Measurements from ENCODE around the gene EPHA1. TPM values are rescaled to one million over a fixed set of nuclear protein-coding genes. Genes with fewer than 3 reads are reported as not detected.
"Not testable (repeated sequence)": the region's sequence is repeated elsewhere in the genome, so short reads cannot be mapped to it uniquely, and the experiment has no call there.

Gene EPHA1
- total RNA-seq, 1 donor from 2014 or later, result 0.52 TPM

GRCh38 chr7:143433759-143434158 lies 25.1 kb upstream of the EPHA1 start:
- H3K36me3 ChIP-seq (ENCODE audit: control insufficient read depth in 3 of 3, insufficient read depth in 3 of 3, low read length in 3 of 3), result no peaks in the 10 kb centered on the region
- no peaks in the 10 kb centered on the region for H3K27me3 ChIP-seq (ENCODE audit: control insufficient read depth in 3 of 3, insufficient read depth in 3 of 3, low read length in 3 of 3)
- no peak overlapping the region for H3K9ac ChIP-seq (ENCODE audit: low read depth in 1 of 3, low read length in 3 of 3)
- no peaks in the 10 kb centered on the region for H3K4me1 ChIP-seq (ENCODE audit: control insufficient read depth in 3 of 3, insufficient read depth in 3 of 3, low read length in 3 of 3)
- no peak overlapping the region for H3K27ac ChIP-seq (ENCODE audit: low read depth, low read length)
- no peaks in the 10 kb centered on the region for H3K9me3 ChIP-seq (ENCODE audit: control insufficient read depth in 3 of 3, low read length in 3 of 3)
- no peak overlapping the region for H3K4me3 ChIP-seq (ENCODE audit: low read length in 3 of 3)

DNA sequence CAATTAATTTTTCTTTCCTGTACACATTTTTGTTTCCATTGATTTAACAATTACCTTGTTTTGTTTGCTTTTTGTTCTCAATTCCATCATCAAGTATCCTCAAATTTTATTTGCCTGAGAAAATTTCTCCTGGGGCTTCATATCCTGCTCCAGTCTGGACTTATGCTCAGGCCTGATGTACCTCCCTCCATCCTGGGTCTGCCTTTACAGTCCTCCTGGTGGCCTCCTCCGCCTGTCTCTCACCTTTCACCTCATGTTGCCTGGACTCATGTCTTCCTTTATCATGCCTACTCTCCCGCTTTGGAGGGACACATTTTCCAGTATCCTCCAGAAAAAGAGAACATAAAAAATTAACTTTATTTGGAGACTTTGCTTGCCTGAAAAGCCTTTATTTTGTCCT lies 22.5 kb upstream of the EPHA1 start:
- Histone ChIP-seq H3K4me3 (ENCODE audit: low read length in 3 of 3) (no peak overlapping the region), H3K27me3 (ENCODE audit: control insufficient read depth in 3 of 3, insufficient read depth in 3 of 3, low read length in 3 of 3) (no peaks in the 10 kb centered on the region), H3K36me3 (ENCODE audit: control insufficient read depth in 3 of 3, insufficient read depth in 3 of 3, low read length in 3 of 3) (no peaks in the 10 kb centered on the region), H3K9me3 (ENCODE audit: control insufficient read depth in 3 of 3, low read length in 3 of 3) (no peaks in the 10 kb centered on the region), H3K27ac (ENCODE audit: low read depth, low read length) (no peak overlapping the region), H3K9ac (ENCODE audit: low read depth in 1 of 3, low read length in 3 of 3) (no peak overlapping the region), H3K4me1 (ENCODE audit: control insufficient read depth in 3 of 3, insufficient read depth in 3 of 3, low read length in 3 of 3) (no peaks in the 10 kb centered on the region)

- H3K9ac ChIP-seq (ENCODE audit: low read depth in 1 of 3, low read length in 3 of 3), result no peak overlapping the region
- no peaks in the 10 kb centered on the region for H3K36me3 ChIP-seq (ENCODE audit: control insufficient read depth in 3 of 3, insufficient read depth in 3 of 3, low read length in 3 of 3)
- H3K4me1 ChIP-seq (ENCODE audit: control insufficient read depth in 3 of 3, insufficient read depth in 3 of 3, low read length in 3 of 3), result no peaks in the 10 kb centered on the region
- H3K27ac ChIP-seq (ENCODE audit: low read depth, low read length), result no peak overlapping the region
- no peak overlapping the region for H3K4me3 ChIP-seq (ENCODE audit: low read length in 3 of 3)
- H3K9me3 ChIP-seq (ENCODE audit: control insufficient read depth in 3 of 3, low read length in 3 of 3), result no peaks in the 10 kb centered on the region
- H3K27me3 ChIP-seq (ENCODE audit: control insufficient read depth in 3 of 3, insufficient read depth in 3 of 3, low read length in 3 of 3), result no peaks in the 10 kb centered on the region
These were observed 21.4 kb upstream of the EPHA1 start for GRCh38 chr7:143429770-143430698.

- Histone ChIP-seq H3K27me3 (ENCODE audit: control insufficient read depth in 3 of 3, insufficient read depth in 3 of 3, low read length in 3 of 3) (no peaks in the 10 kb centered on the region), H3K36me3 (ENCODE audit: control insufficient read depth in 3 of 3, insufficient read depth in 3 of 3, low read length in 3 of 3) (no peaks in the 10 kb centered on the region), H3K9ac (ENCODE audit: low read depth in 1 of 3, low read length in 3 of 3) (no peak overlapping the region), H3K4me1 (ENCODE audit: control insufficient read depth in 3 of 3, insufficient read depth in 3 of 3, low read length in 3 of 3) (no peaks in the 10 kb centered on the region), H3K4me3 (ENCODE audit: low read length in 3 of 3) (no peak overlapping the region), H3K9me3 (ENCODE audit: control insufficient read depth in 3 of 3, low read length in 3 of 3) (no peaks in the 10 kb centered on the region), H3K27ac (ENCODE audit: low read depth, low read length) (no peak overlapping the region)
These were observed 18.0 kb upstream of the EPHA1 start for GRCh38 chr7:143426479-143427142.

DNA sequence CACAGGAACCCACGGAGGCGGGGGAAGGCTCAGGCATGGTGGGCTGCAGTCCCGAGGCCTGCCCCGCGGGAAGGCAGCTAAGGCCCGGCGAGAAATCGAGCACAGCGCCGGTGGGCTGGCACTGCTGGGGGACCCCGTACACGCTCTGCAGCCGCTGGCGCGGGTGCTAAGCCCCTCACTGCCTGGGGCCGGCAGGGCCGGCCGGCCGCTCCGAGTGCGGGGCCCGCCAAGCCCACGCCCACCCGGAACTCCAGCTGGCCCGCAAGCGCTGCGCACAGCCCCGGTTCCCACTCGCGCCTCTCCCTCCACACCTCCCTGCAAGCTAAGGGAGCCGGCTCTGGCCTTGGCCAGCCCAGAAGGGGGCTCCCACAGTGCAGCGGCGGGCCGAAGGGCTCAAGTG lies 15.8 kb upstream of the EPHA1 start:
- not testable (repeated sequence) for H3K4me1 ChIP-seq (ENCODE audit: control insufficient read depth in 3 of 3, insufficient read depth in 3 of 3, low read length in 3 of 3); H3K27ac ChIP-seq (ENCODE audit: low read depth, low read length); H3K4me3 ChIP-seq (ENCODE audit: low read length in 3 of 3); H3K9ac ChIP-seq (ENCODE audit: low read depth in 1 of 3, low read length in 3 of 3); H3K9me3 ChIP-seq (ENCODE audit: control insufficient read depth in 3 of 3, low read length in 3 of 3); H3K36me3 ChIP-seq (ENCODE audit: control insufficient read depth in 3 of 3, insufficient read depth in 3 of 3, low read length in 3 of 3); H3K27me3 ChIP-seq (ENCODE audit: control insufficient read depth in 3 of 3, insufficient read depth in 3 of 3, low read length in 3 of 3)

DNA sequence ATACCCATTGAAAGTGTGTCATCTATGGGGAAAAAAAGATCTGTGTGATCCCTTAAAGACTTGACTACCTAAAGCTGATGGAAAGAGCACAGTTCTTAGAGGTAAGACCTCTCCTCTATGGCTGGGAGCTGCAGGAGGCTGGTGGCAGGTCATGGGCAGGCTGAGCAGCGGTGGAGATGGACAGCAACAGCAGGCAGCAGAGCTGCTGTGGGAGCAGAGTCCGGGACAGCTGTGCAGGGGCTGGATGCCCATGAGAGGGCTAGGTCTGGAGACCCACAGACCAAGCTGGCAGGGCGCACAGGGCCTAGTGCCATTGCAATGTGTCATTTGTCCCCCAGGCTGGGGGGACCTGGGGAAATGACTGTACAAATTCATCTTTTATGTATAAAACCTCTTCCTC lies 13.4 kb upstream of the EPHA1 start:
- no peaks in the 10 kb centered on the region for H3K4me1 ChIP-seq (ENCODE audit: control insufficient read depth in 3 of 3, insufficient read depth in 3 of 3, low read length in 3 of 3)
- no peak overlapping the region for H3K9ac ChIP-seq (ENCODE audit: low read depth in 1 of 3, low read length in 3 of 3)
- no peaks in the 10 kb centered on the region for H3K9me3 ChIP-seq (ENCODE audit: control insufficient read depth in 3 of 3, low read length in 3 of 3)
- no peaks in the 10 kb centered on the region for H3K27me3 ChIP-seq (ENCODE audit: control insufficient read depth in 3 of 3, insufficient read depth in 3 of 3, low read length in 3 of 3)
- H3K27ac ChIP-seq (ENCODE audit: low read depth, low read length), result no peak overlapping the region
- no peak overlapping the region for H3K4me3 ChIP-seq (ENCODE audit: low read length in 3 of 3)
- no peaks in the 10 kb centered on the region for H3K36me3 ChIP-seq (ENCODE audit: control insufficient read depth in 3 of 3, insufficient read depth in 3 of 3, low read length in 3 of 3)

DNA sequence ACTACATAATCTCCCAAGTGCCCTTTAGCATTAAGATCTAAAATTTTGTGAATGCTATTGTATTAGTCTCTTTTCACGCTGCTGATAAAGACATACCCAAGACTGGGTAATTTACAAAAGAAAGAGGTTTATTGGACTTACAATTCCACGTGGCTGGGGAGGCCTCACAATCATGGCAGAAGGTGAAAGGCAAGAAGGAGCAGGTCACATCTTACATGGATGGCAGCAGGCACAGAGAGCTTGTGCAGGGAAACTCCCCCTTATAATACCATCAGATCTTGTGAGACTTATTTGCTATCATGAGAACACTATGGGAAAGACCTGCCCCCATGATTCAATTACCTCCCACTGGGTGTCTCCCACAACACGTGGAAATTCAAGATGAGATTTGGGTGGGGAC lies 12.0 kb upstream of the EPHA1 start:
- not testable (repeated sequence) for H3K9ac ChIP-seq (ENCODE audit: low read depth in 1 of 3, low read length in 3 of 3); H3K4me1 ChIP-seq (ENCODE audit: control insufficient read depth in 3 of 3, insufficient read depth in 3 of 3, low read length in 3 of 3); H3K36me3 ChIP-seq (ENCODE audit: control insufficient read depth in 3 of 3, insufficient read depth in 3 of 3, low read length in 3 of 3); H3K4me3 ChIP-seq (ENCODE audit: low read length in 3 of 3); H3K27ac ChIP-seq (ENCODE audit: low read depth, low read length); H3K9me3 ChIP-seq (ENCODE audit: control insufficient read depth in 3 of 3, low read length in 3 of 3); H3K27me3 ChIP-seq (ENCODE audit: control insufficient read depth in 3 of 3, insufficient read depth in 3 of 3, low read length in 3 of 3)

DNA sequence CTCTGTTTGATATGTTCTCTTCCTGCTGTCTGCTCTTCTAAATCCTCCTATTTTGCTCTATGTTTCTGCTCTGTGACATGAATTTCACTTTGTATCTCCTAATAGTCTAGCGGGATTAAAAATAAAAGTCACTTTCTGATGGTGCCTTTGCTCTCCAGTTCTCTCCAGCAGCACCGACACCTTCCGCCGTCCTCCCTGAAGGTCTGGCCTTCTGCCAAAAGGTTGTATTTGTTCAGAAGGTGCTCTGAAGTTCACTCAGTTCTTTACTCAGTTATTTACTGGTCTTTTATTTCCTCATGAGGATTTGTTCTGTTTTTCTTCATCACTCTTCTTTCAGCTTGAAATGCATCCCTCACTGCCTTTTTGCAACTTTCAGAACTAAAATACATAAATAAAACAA lies 11.2 kb upstream of the EPHA1 start:
- no peaks in the 10 kb centered on the region for H3K27me3 ChIP-seq (ENCODE audit: control insufficient read depth in 3 of 3, insufficient read depth in 3 of 3, low read length in 3 of 3)
- H3K27ac ChIP-seq (ENCODE audit: low read depth, low read length), result no peak overlapping the region
- no peaks in the 10 kb centered on the region for H3K36me3 ChIP-seq (ENCODE audit: control insufficient read depth in 3 of 3, insufficient read depth in 3 of 3, low read length in 3 of 3)
- H3K9ac ChIP-seq (ENCODE audit: low read depth in 1 of 3, low read length in 3 of 3), result no peak overlapping the region
- no peak overlapping the region for H3K4me3 ChIP-seq (ENCODE audit: low read length in 3 of 3)
- no peaks in the 10 kb centered on the region for H3K4me1 ChIP-seq (ENCODE audit: control insufficient read depth in 3 of 3, insufficient read depth in 3 of 3, low read length in 3 of 3)
- no peaks in the 10 kb centered on the region for H3K9me3 ChIP-seq (ENCODE audit: control insufficient read depth in 3 of 3, low read length in 3 of 3)

DNA sequence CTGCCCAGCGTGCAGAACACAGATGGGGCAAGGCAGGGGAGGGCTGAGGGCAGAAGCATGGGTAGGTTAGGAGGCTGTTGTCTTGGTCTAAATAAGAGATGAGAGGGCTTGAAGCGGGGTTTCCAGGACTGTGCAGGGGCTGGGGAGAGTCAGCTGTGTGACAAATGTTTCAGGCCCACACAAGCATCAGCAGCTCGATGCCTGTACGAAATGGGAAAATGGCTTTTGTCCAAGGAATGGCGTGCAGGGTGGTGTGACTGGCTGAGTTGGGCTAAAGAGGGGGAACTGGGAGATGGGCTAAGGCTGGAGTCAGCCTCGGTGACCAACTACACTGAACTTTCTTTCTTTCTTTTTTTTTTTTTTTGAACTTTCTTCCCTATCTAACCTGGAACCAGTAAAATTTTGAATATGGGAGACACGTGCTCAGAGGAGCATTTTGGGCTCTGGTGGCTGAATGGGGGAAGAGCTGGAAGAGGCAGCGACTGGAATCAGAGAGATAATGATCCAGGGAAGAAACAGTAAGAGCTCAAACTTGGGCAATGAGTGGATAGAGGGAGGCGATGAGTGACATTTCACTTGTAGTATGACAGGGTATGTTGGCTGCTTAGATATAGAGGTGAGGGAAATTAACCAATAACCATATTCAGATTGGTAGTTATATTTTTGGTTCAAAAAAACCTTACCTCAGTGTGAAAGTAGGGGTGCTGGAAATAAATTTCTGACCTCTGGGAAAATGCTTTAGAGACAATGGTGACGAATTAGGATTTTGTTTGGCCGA lies 10.2 kb upstream of the EPHA1 start:
- Histone ChIP-seq H3K9me3 (ENCODE audit: control insufficient read depth in 3 of 3, low read length in 3 of 3) (no peaks in the 10 kb centered on the region), H3K9ac (ENCODE audit: low read depth in 1 of 3, low read length in 3 of 3) (peak overlapping the region in 1 of 3 donors; percentile 18), H3K36me3 (ENCODE audit: control insufficient read depth in 3 of 3, insufficient read depth in 3 of 3, low read length in 3 of 3) (no peaks in the 10 kb centered on the region), H3K4me3 (ENCODE audit: low read length in 3 of 3) (no peak overlapping the region), H3K27me3 (ENCODE audit: control insufficient read depth in 3 of 3, insufficient read depth in 3 of 3, low read length in 3 of 3) (no peaks in the 10 kb centered on the region), H3K27ac (ENCODE audit: low read depth, low read length) (no peak overlapping the region), H3K4me1 (ENCODE audit: control insufficient read depth in 3 of 3, insufficient read depth in 3 of 3, low read length in 3 of 3) (no peaks in the 10 kb centered on the region)
